GM12873 (cell line): Measurements from ENCODE around the gene ARHGAP10.

Experiments
- CTCF ChIP-seq: IDR thresholded peaks from 2 replicates; pipeline ENCODE4 v1.5.1; 2012; ENCODE audit warnings: low read depth, mild to moderate bottlenecking, moderate library complexity, low read length, control low read depth; ENCODE audit not compliant: insufficient read depth; ENCODE audit errors: missing control alignments

Gene ARHGAP10

GRCh38 chr4:147693218-147693617 is 38.7 kb upstream of the ARHGAP10 start:
- TF ChIP-seq CTCF, result no peak

- no peak for TF ChIP-seq CTCF
These were observed 35.0 kb upstream of the ARHGAP10 start for GRCh38 chr4:147696866-147697265.

DNA sequence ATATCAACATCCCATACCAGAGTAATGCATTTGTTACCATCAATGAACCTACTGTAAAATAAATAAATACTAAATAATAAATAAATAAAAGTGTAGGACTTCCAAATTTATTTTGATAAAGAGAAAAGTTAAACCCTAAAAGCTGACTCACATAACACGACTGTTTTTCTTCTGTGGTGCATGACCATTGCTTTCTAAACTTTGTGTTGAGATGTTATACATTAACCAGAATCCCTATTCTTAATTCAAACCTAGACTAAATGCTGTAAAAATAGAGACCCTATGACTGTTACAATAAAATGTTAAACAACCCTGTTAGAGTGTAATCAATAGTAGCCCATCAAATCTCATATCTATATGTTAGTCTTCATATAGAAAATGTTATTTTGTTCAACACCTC is 27.0 kb upstream of the ARHGAP10 start:
- TF ChIP-seq CTCF, result no peak

- peak; percentile 84 for TF ChIP-seq CTCF
These were observed 23.8 kb upstream of the ARHGAP10 start for GRCh38 chr4:147707892-147708672.

GRCh38 chr4:147709999-147710398 is 21.9 kb upstream of the ARHGAP10 start:
- TF ChIP-seq CTCF, result no peak

DNA sequence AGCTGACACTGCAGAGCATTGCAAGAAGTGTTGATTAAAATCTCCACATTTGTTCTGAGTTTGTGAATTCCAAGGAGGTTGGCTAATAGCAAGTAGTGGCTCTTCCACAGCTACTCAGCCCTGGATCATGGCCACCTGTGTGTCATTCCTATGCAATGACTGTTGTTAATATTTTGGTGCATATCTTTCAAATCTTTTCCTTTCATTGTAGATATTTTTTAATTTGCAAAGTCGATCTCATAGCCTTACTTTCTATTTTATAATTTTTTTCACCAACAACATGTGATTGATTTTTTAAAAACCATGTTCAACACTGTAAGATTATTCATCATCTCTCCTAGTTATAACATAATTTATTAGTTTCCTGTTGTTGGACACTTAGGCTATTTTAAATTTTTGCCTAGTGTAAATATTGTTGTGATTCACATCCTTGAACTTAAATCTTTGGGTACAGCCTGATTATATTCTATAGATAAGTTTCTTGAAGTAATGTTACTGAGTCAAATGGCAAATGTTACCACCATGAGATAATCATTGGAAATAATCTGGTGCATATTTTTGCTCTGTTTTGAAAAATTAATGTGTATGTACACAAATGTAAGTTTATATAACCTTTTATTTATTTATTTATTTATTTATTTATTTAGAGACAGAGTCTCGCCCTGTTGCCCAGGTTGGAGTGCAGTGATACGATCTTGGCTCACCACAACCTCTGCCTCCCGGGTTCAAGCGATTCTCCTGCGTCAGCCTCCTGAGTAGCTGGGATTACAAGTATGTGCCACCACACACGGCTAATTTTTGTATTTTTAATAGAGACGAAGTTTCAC is 17.1 kb upstream of the ARHGAP10 start:
- no peak for TF ChIP-seq CTCF

GRCh38 chr4:147717878-147718277 is 14.0 kb upstream of the ARHGAP10 start:
- TF ChIP-seq CTCF, result no peak
